Central memory CD8-positive, alpha-beta T cell (primary cell): ENCODE measurements around the gene CTF1.
"Not testable (repeated sequence)": the region's sequence is repeated elsewhere in the genome, so short reads cannot be mapped to it uniquely, and the experiment has no call there.

ENCODE experiments used
- ATAC-seq: fragments of 150-1000 bp; cut with Tn5 transposase; replicated peaks from 2 replicates; pipeline ENCODE4 v1.10.0; 2022; ENCODE audit warnings: mild to moderate bottlenecking, moderate FRiP score, moderate number of reproducible peaks; ENCODE audit not compliant: poor library complexity, severe bottlenecking; ENCODE audit errors: extremely low read depth
- DNase-seq, 2 donors: peaks; one replicate each; pipeline ENCODE4 v3.0.0; 2021; ENCODE audit warnings: low spot score in 2 of 2
- H3K27ac Mint-ChIP-seq: one replicate; pipeline ENCODE4 v1.8.0; 2022; ENCODE audit warnings: low read depth, mild to moderate bottlenecking, moderate library complexity, mixed read lengths
- H3K27me3 Mint-ChIP-seq: one replicate; pipeline ENCODE4 v1.8.0; 2022; ENCODE audit warnings: mixed read lengths
- H3K36me3 Mint-ChIP-seq: one replicate; pipeline ENCODE4 v1.8.0; 2022; ENCODE audit warnings: mild to moderate bottlenecking, moderate library complexity, mixed read lengths; ENCODE audit not compliant: insufficient read depth
- H3K4me1 Mint-ChIP-seq: one replicate; pipeline ENCODE4 v1.8.0; 2022; ENCODE audit warnings: mixed read lengths
- H3K4me3 Mint-ChIP-seq: one replicate; pipeline ENCODE4 v1.8.0; 2022; ENCODE audit warnings: mild to moderate bottlenecking, moderate library complexity, mixed read lengths
- H3K9me3 Mint-ChIP-seq: one replicate; pipeline ENCODE4 v1.8.0; 2022; ENCODE audit warnings: mixed read lengths

CTF1 gene

DNA sequence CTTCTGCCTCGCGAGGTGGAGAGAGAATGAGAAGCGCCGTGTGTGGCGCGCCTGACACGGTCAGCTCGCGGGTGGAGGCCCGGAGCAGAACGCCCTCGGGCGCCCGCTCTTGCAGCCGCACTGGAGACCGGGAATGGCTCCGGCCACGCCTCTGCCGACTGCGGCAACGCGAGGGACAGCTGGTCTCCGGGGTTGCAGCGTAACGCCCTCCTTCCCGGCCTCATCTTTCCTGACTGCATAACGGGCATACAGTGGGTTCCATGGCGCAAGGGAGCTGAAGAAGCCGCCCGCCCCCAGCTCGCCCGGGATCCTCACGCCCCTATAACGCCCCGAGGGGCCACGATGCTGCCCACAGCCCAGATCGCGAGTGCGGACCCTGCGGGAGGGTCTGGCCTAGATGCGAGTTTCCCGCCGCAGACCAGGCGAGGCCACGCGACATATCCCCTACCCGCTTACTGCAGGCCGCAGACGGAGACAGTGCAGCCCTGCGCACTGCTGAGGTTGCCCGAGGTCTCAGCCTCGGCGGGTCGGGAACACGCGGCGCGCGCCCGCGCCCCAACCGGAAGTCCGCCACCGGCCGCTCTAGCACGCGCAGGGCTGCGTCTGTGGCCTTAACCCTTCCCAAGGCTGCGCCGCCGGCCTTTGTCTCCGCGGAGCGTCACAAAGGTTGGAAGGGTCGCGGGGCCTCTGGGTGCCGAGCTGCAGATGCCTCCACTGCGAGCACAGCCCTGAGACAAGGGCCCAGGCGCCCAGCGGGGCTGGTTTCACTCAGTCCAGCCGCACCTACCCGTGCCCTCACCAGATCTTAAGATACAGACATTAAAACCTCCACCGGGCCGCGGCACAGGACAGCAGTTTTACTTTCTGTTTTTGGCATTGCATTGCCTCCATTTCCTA, 21.3 kb upstream of the CTF1 start:
- ATAC-seq (peak; percentile 78), DNase-seq (peak; percentile 79 to 81)
- H3K27me3 Mint-ChIP-seq: no peaks in the 10 kb centered on the region
- H3K4me3 Mint-ChIP-seq: peak overlapping the region; percentile 95
- peaks cover 43% of the 10 kb centered on the region for H3K4me1 Mint-ChIP-seq
- H3K36me3 Mint-ChIP-seq: peaks cover 21% of the 10 kb centered on the region
- peak overlapping the region; percentile 90 for H3K27ac Mint-ChIP-seq
- no peaks in the 10 kb centered on the region for H3K9me3 Mint-ChIP-seq

DNA sequence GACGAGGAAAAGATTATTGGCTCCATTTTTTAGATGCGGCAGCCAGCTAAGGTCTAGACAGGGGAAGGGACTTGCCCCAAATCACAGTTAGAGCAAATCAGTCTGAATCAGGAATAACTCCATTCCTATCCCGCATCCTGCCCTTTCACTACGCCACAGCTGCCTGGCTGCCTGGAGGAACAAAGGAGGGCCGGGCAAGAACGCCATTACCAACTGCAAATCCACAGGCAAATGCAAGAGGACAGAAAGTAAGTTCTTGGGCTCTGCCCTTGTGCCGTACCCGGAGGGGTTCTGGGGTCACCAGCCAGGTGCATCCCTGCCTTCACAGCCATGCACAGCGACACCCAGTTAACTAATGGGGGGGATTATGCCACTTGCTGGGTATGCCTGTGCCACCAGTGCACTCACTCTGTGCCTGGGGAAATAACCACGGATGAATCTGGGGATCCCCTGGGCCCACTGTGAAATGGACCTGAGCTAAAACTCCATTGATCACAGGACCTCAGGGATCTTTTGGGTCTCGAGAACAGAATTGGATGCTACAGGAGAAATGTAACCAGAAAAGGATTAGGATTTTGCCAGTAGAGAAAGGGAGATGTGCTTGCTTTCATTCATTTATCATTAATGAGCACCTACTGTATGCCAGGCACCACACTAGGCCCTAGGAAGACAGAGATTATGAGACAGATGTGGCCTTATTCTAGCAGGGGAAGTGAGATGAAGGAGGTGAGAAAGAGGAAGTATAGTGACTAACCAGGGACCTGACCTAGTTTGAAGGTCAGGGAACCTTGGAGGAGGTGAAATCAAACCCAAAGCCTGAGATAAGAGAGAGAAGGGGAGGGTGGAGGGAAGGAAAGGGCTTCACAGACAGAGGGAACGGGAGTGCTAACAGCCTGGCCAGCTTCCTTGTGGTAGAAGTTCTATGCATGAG, 20.3 kb upstream of the CTF1 start:
- Mint-ChIP-seq H3K27me3 (no peaks in the 10 kb centered on the region), H3K4me3 (peak overlapping the region; percentile 95), H3K4me1 (peaks cover 43% of the 10 kb centered on the region), H3K27ac (peak overlapping the region; percentile 90), H3K36me3 (peaks cover 23% of the 10 kb centered on the region), H3K9me3 (no peaks in the 10 kb centered on the region)
- DNase-seq (no peak), ATAC-seq (peak; percentile 30)

DNA sequence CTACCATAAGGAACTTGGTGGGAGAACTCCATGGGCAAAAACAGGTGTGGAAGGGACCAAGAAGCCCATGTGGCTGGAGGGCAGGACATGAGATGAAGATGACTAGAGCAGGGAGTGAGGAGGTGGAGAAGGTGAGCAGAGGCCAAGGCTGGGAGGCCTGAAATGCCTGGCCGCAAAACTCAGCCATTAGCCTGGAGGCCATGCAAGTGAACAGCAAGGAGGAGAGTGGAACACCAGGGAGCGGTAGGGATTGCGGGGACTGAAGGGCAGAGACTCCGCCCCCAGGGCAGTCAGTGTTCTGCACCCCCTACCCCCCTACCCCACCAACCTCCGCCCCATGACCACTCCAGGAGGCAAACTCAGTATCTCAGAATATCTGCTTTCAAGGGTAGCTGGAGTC, 19.5 kb upstream of the CTF1 start:
- DNase-seq (no peak), ATAC-seq (no peak)
- Mint-ChIP-seq H3K36me3 (peaks cover 24% of the 10 kb centered on the region), H3K27me3 (no peaks in the 10 kb centered on the region), H3K27ac (peak overlapping the region; percentile 90), H3K4me1 (peaks cover 40% of the 10 kb centered on the region), H3K9me3 (no peaks in the 10 kb centered on the region), H3K4me3 (peak overlapping the region; percentile 95)

DNA sequence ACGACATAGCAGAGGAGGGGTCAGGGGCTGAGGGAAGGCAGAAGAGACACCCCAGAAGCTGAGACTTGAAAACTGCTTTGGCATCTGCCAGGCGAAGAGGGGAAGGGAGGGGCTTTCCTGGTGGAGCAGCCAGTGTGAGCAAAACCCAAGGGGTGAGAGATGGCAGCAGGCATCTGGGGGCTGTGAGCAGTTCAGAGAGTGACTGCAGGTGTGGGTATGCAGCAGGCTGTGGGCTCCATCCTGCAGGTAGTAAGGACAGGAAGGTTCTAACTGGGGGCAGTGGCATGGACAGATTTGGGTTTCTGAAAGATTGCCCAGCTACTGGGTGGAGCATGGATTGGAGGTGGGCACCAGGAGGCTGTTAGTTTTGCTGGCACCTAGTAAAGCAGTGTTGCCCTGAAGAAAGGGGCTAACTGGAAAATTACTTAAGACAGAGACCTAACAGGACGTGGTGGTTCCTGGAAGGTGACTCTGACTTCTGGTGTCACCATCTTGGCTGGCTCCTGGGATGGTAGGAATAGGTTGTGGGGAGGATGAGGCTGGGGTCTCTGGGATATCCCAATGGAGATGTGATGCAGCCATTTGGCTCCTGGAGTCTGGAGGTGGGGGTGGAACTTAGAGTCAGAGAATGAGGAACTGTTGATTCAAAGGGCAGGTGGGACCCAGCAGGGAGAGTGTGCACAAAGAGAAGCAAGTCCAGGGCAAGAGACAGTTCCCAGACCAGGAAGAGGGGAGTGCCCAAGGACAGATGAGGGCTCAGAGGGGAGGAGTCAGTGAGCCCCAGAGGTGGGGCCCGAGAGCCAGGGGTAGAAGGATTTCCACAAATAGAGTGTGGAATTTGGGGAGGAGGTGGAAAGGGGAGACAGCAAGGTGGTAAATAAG, 13.7 kb upstream of the CTF1 start:
- no peaks in the 10 kb centered on the region for H3K27me3 Mint-ChIP-seq

DNA sequence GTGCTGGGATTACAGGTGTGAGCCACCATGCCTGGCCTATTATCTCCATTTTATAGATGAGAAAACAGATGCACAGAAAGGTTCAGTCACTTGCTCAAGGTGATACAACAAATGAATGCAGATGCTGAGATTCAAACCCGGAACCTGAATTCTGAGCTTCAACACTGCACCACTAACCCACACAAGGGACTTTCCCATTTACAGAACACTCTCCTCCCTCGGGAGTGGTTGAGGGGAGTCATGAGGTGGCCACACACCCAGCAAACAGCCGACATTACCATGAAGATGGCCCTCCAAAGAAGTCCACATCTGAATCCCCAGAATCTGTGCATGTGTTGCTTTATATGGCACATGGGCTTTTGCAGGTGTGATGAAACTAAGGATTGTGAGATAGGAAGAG, 11.7 kb upstream of the CTF1 start:
- Mint-ChIP-seq H3K27me3 (no peaks in the 10 kb centered on the region), H3K36me3 (peaks cover 34% of the 10 kb centered on the region), H3K4me3 (no peak overlapping the region), H3K9me3 (no peaks in the 10 kb centered on the region), H3K4me1 (peaks cover 29% of the 10 kb centered on the region), H3K27ac (peak overlapping the region; percentile 8)
- ATAC-seq (no peak), DNase-seq (no peak)

More for the DNA sequence above, 13.7 kb upstream of the CTF1 start:
- no peak for ATAC-seq
- no peak for DNase-seq
- Mint-ChIP-seq H3K36me3 (peaks cover 31% of the 10 kb centered on the region), H3K4me3 (no peak overlapping the region), H3K27ac (peak overlapping the region; percentile 79), H3K9me3 (no peaks in the 10 kb centered on the region), H3K4me1 (peaks cover 24% of the 10 kb centered on the region)

DNA sequence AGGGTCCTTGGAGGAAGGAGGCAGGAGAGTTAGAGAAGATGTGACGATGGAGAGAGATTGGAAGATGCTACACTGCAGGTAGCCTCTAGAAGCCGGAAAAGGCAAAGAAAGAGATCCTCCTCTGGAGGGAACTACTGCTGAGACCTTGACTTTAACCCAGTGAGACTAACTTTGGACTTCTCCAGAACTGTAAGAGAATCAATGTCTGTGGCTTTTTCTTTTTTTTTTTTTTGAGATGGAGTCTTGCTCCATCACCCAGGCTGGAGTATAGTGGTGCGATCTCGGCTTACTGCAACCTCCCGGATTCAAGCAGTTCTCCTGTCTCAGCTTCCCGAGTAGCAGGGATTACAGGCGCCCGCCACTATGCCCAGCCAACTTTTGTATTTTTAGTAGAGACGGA, 11.2 kb upstream of the CTF1 start:
- Mint-ChIP-seq H3K36me3 (peaks cover 37% of the 10 kb centered on the region), H3K27me3 (no peaks in the 10 kb centered on the region), H3K4me3 (no peak overlapping the region), H3K27ac (peak overlapping the region; percentile 8), H3K9me3 (no peaks in the 10 kb centered on the region), H3K4me1 (peaks cover 29% of the 10 kb centered on the region)
- ATAC-seq: no peak
- no peak for DNase-seq

DNA sequence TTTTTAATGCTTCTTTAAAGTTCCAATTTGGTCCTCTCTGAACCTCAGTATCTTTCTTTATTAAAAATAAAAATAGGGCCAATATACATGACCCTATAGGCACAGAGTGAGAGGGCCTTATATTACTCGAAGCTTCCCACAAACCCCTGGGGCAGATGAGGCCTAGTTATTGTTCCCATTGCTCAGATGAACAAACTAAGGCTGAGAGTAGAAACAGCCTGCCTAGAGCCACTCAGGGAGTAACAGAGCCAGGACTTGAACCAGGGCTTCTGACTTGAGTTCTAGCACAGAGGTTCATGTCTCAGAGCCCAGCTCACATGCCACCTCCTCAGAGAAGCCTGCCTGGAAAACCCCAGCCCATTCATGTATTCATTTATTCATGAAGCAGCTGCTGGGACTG, 10.3 kb upstream of the CTF1 start:
- Mint-ChIP-seq H3K27me3 (no peaks in the 10 kb centered on the region), H3K27ac (no peak overlapping the region), H3K9me3 (no peaks in the 10 kb centered on the region), H3K36me3 (peaks cover 41% of the 10 kb centered on the region), H3K4me3 (no peak overlapping the region), H3K4me1 (peaks cover 30% of the 10 kb centered on the region)
- no peak for DNase-seq
- no peak for ATAC-seq

DNA sequence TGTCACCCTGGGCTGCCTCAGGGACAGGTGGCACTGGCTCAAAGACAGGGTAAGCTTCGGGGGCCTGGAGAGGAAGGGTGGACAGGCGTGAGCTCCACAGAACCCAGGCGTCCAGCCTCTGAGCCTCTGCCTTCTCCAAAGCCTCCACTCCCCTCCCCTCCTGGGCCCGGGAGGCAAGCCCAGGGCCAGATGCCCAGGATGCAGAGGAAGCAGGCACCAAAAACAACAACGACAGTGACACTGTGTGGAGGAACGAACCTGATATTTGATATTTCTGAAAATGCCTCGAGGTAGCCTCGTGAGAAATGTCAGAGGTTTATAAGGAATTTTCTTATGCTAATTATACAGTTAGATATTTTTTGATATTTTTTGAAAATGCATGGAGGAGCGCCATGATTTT, 8.5 kb upstream of the CTF1 start:
- no peaks in the 10 kb centered on the region for H3K9me3 Mint-ChIP-seq
- no peak for ATAC-seq
- H3K27ac Mint-ChIP-seq: no peak overlapping the region
- no peaks in the 10 kb centered on the region for H3K27me3 Mint-ChIP-seq
- H3K4me1 Mint-ChIP-seq: peaks cover 32% of the 10 kb centered on the region
- no peak overlapping the region for H3K4me3 Mint-ChIP-seq
- DNase-seq: no peak
- H3K36me3 Mint-ChIP-seq: peaks cover 34% of the 10 kb centered on the region

DNA sequence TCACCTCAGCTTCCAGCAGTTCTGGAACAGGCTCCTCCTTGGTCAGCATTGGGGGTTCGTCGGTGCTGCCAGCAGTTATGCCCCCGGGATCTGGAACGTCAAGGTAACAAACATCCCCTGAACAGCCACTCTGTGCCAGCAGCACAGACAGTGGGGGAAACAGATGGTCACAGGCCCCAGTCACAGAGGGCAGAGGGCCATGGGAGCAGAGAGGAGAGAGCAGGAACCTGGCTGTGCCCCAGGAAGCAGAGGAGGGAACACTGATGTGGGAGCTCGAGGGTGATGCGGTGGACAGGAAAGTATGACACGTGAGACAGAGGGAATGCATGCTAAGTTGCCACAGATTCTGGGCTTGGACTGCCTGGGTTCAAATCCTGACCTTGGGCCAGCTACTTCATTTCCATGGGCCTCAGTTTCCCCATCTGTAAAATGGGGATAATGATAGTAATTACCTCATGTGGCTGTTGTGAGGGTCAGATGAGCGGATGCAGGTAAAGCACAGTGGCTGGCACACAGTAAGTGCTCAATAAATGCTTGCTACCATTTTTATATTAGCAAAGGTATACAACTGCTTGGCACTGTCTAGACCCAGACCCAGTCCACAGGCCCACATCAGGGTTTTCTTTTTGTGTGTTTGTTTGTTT, 7.4 kb upstream of the CTF1 start:
- no peak for DNase-seq
- Mint-ChIP-seq H3K9me3 (no peaks in the 10 kb centered on the region), H3K4me3 (no peak overlapping the region), H3K27me3 (no peaks in the 10 kb centered on the region), H3K4me1 (peaks cover 35% of the 10 kb centered on the region), H3K27ac (peak overlapping the region; percentile 74), H3K36me3 (peaks cover 38% of the 10 kb centered on the region)
- no peak for ATAC-seq

DNA sequence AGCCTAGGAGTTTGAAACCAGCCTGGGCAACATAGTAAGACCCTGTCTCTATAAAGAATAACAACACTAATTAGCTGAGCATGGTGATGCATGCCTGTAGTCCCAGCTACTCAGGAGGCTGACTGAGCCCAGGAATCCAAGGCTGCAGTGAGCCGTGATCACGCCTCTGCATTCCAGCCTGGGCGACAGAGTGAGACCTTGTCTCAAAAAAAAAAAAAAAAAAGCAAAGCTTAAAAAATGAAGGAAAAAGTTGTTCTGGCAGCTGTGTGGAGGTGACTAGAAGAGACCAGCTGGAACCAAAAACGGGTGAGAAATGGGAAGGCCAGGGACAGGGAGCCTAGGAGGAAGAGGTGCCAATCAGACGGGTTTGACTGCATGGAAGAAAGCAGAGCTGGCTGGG, 6.7 kb upstream of the CTF1 start:
- ATAC-seq: no peak
- peaks cover 34% of the 10 kb centered on the region for H3K4me1 Mint-ChIP-seq
- peaks cover 38% of the 10 kb centered on the region for H3K36me3 Mint-ChIP-seq
- H3K9me3 Mint-ChIP-seq: no peaks in the 10 kb centered on the region
- no peak overlapping the region for H3K27ac Mint-ChIP-seq
- no peaks in the 10 kb centered on the region for H3K27me3 Mint-ChIP-seq
- H3K4me3 Mint-ChIP-seq: no peak overlapping the region
- no peak for DNase-seq

DNA sequence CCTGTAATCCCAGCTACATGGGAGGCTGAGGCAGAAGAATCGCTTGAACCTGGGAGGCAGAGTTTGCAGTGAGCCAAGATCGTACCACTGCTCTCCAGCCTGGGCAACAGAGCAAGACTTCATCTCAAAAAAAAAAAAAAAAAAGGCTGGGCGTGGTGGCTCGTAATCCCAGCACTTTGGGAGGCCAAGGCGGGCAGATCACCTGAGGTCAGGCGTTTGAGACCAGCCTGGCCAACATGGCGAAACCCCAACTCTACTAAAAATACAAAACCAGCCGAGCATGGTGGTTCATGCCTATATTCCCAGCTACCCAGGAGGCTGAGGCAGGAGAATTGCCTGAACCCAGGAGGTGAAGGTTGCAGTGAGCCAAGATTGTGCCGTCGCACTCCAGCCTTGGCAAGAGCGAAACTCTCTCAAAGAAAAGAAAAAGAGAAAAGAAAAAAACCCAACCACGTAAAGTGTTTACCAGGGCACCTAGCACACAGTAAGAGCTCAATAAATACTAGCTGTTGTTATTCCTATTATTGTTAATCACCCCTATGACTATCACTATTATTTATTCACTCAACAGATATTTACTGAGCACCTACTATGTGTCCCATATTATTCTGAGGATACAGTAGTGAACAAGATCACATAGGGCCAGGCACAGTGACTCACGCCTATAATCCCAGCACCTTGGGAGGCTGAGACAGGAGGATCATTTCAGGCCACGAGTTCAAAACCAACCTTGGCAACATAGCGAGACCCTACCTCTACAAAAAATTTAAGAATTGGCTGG, 5.2 kb upstream of the CTF1 start:
- H3K9me3 Mint-ChIP-seq, H3K27me3 Mint-ChIP-seq, H3K4me3 Mint-ChIP-seq, ATAC-seq, H3K27ac Mint-ChIP-seq, DNase-seq: not testable (repeated sequence)
- peaks cover 36% of the 10 kb centered on the region for H3K36me3 Mint-ChIP-seq
- peaks cover 37% of the 10 kb centered on the region for H3K4me1 Mint-ChIP-seq
